ELR (cell line): ENCODE data around the gene RHOT2.
A peak's percentile ranks its signal among the peaks of the same experiment; 100 is the strongest.

Source experiments
- DNase-seq: peaks from one replicate; pipeline ENCODE4 v3.0.0-alpha.2; 2015; ENCODE audit warnings: low read depth

Gene RHOT2

DNA sequence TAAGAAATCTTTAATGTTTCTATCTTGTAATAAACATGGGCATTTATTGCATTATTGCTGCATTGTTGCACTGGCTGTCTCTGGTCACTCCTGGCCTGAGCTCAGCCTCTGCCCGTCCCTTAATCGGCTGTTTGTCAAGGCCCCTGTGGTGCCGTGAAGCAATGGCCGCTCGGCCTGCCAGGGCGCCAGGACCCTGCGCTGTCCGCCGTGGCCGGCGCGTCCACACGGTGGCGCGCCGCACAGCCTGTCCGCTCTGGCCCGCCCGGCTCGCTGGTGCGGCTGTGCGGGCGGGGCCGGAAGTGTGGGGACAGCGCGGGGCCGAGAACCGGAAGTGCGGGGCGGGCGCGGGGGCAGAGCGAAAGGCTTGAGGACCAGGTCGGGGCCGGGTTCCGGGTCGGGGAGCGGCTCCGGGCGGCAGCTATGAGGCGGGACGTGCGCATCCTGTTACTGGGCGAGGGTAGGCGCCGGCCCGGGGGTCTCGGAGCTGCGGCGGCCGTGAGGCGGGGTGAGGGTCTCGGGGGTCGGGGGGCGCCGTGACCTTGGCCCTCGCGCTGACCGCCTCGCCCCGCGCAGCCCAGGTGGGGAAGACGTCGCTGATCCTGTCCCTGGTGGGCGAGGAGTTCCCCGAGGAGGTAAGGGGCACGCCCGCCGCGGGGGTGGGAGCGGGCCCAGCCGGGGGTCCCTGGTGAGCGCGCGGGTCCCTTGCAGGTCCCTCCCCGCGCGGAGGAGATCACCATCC is at the start of gene RHOT2:
RHOT2 (plus strand) TSS at position 353 of the 739 bp plus-strand sequence; CDS start at position 421, 68 bp downstream.
- DNase-seq: peak; percentile 93

DNA sequence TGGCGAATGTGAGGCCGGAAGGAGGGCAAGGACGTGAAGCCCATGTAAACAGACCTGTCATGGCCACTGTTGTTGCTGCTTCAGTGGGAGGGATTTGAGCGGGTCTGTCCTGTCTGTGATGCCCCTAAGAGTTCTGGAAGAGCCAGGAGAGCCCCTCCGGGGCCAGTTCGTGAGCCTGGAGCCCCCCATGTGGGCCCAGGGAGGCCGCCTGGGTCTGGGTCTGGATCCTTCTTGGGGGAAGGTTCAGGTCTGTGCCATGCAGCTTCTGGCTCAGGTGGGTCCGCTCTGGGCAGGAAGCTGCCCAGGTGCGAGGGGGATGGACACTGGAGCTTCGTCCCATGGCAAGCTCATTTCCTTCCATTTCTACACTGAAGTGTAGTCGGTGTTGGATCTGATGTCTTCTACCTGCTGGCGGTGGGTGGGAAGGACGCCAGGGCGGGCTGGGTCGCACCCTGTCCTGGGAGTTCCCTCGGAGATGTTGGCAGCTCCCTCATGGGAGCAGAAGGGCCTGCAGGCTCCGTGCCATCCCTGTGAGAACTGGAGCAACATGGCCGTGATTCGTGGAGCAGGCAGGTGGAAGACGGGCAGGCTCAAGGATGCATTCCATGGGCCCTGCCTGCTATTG is 48.3 kb upstream of the RHOT2 start:
- no peak for DNase-seq

GRCh38 chr16:620700-621525 is 47.0 kb upstream of the RHOT2 start:
- no peak for DNase-seq

GRCh38 chr16:621526-622105 is 46.3 kb upstream of the RHOT2 start:
- no peak for DNase-seq

DNA sequence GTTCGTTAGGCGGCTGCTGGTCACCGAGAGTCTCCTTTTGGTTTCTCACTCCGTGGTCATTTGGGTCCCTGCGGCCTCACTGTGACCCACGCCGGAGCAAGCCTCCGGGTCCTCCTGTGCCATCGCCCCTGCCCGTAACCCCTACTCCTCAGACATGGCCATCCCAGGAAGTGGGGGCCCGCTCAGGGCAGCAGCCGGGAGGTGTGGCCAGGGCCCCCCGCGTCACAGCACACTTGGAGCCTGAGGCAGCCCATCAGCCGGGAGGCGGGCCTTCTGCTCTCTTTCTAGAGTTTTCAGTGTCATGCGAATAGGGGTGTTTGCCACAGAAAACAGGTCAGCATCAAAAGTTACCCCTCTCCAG is 45.0 kb upstream of the RHOT2 start:
- DNase-seq: no peak

GRCh38 chr16:624526-625070 is 43.3 kb upstream of the RHOT2 start:
- no peak for DNase-seq

- no peak for DNase-seq
Measured at GRCh38 chr16:625117-625976, 42.6 kb upstream of the RHOT2 start.

- DNase-seq: no peak
Measured at GRCh38 chr16:625977-626765, 41.8 kb upstream of the RHOT2 start.

- peak; percentile 97 for DNase-seq
Measured at GRCh38 chr16:626787-627453, 41.0 kb upstream of the RHOT2 start.

- DNase-seq: no peak
Measured at GRCh38 chr16:627454-628239, 40.3 kb upstream of the RHOT2 start.

DNA sequence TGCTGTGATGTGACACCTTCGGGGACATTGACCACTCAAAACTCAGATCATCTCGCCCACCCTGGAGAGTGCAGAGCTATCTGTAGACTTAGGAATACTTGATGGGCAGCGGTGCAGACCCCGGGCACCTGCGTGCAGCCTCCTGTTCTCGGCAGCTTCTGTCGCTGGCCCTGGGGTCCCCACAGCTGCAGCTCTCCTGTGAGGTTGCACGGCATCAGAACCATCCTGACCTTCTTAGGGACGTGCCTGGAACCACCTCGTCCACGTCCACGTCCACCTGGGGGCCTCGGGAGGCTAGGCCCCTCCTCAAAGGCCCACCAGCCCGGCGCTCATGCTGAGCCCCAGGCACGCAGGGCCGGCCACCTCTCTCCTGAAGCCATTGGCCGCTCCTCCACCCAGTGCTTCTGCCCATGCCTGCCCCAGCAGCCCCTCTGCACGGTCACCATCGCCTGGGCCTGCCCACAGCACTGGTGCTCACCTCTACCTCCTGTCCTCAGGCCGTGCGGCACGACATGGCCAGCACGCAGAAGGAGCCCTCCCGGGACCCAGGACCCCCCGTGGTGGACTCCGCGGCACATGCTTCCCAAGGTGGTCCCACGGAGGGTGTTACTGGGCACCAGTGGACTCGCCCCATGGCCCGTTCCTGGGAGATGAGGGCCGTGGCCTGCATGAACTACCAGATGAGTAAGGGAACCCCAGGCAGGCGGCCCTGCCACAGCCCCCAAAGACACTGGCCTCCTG is 39.4 kb upstream of the RHOT2 start:
- DNase-seq: no peak

- no peak for DNase-seq
Measured at GRCh38 chr16:629185-629832, 38.6 kb upstream of the RHOT2 start.

DNA sequence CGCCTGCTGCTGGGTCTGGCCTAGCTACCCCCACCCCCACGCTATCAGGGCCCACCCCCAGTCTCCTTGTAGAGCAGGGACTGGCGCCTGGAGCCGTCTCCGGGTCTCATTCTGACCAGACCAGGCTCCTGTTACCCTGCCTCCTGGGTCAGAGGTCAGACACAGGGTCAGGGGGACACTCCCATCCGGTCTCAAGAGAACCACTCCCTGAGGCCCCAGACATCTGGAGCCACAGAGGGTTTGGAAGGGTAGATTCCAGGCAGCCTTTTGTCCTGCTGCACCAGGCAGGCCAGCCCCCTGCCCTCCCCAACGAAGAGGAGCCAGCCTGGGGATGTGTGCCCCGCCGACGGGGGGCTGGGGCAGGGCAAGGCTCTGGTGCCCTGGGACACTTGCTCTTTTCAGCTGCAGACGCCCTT is 38.1 kb upstream of the RHOT2 start:
- DNase-seq: no peak

DNA sequence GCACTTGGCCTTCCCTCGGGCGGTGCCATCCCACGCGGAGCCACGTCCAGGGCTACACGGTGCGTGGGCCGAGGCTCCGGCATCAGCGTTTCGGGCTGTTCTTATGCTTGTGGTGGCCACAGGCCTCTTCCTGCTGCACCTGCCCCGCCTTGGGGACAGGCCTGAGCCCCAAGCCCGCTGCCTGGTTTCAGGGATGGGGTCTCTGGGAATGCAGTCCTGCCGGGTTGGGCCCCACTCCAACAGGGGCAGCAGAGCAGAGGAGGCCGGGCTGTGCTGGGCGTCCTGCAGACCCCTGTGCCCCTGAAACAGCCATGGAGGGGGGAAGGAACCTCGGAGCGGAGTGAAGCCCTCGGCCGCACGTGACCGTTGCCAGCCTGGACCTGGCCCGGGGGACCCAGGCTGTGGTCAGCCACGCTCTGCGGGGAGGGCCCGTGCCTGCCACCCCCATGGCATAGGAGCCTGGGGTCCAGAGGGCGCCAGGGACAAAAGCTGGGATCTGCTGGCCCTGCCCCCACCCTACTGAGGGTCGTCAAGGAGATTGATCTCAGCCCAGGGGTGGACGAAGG is 37.6 kb upstream of the RHOT2 start:
- DNase-seq: no peak

DNA sequence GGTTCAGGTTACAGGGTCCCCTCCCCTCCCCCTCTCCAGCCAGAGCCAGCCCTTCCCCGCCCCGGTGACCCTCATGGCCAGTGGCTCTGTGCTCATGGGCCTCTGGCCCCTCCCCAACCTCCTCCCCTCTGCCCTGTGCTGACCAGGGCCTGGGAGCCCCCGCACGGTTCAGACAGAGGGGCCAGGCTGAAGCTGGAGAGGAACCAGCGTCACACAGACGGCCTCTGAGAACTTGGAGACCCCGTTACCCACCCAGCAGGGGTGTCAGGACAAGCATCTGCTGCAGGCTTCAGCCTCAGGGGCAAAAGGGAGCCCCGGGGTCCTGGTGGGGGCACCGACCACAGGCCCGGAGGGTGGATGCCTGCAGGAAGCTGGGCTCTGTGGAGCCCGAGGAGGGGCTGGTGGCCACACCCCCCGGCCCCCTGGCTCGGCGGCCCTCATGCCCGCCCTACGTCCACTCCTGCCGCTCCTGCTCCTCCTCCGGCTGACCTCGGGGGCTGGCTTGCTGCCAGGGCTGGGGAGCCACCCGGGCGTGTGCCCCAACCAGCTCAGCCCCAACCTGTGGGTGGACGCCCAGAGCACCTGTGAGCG is 37.0 kb upstream of the RHOT2 start, which contains the start of gene WFIKKN1:
WFIKKN1 (plus strand) TSS at position 171 of the 591 bp plus-strand sequence; CDS start at position 440, 269 bp downstream.
- no peak for DNase-seq

GRCh38 chr16:631808-632358 is 36.0 kb upstream of the RHOT2 start:
- no peak for DNase-seq
